Upper lobe of left lung (tissue), 4 donors: Measurements from ENCODE around the gene RENBP.

Experiments used
- POLR2AphosphoS5 ChIP-seq, 2 donors: sonication (generic); formaldehyde crosslinking; IDR thresholded peaks; one replicate each; pipeline ENCODE4 v1.5.1; 2017; ENCODE audit warnings: antibody characterized with exemption in 2 of 2
- TF ChIP-seq, protein P1 (sequence below), 6 experiments: fragments of 450-650 bp in 4 of 6; fragments of 200-600 bp in 2 of 6; sonication (generic) in 2 of 6; IDR thresholded peaks; one replicate each; pipeline ENCODE4 v1.5.1; 2016 to 2019; ENCODE audit warnings: antibody characterized with exemption in 6 of 6

- TF ChIP-seq POLR2AphosphoS5 (IDR thresholded peaks at IDR 0.05) = no peak
- TF ChIP-seq, protein P1, sequence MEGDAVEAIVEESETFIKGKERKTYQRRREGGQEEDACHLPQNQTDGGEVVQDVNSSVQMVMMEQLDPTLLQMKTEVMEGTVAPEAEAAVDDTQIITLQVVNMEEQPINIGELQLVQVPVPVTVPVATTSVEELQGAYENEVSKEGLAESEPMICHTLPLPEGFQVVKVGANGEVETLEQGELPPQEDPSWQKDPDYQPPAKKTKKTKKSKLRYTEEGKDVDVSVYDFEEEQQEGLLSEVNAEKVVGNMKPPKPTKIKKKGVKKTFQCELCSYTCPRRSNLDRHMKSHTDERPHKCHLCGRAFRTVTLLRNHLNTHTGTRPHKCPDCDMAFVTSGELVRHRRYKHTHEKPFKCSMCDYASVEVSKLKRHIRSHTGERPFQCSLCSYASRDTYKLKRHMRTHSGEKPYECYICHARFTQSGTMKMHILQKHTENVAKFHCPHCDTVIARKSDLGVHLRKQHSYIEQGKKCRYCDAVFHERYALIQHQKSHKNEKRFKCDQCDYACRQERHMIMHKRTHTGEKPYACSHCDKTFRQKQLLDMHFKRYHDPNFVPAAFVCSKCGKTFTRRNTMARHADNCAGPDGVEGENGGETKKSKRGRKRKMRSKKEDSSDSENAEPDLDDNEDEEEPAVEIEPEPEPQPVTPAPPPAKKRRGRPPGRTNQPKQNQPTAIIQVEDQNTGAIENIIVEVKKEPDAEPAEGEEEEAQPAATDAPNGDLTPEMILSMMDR (IDR thresholded peaks at IDR 0.05) = no peak
These were observed 58.2 kb downstream of the RENBP start, which contains the start of gene L1CAM for GRCh38 chrX:153885968-153886903.
